Activated naive CD4-positive, alpha-beta T cell treated with anti-CD3 and anti-CD28 coated beads for 36 hours (primary cell): ENCODE data around the gene TNNI3. TPM values are rescaled to one million over a fixed set of nuclear protein-coding genes. Genes with fewer than 3 reads are reported as not detected.

ENCODE experiments used
- CTCF ChIA-PET: fragments of 350-600 bp; sonication (Branson Sonifier 250); formaldehyde crosslinking; loops from one replicate; lab custom pipeline; 2021; ENCODE audit warnings: antibody characterized with exemption; lab: Charles Lee
- DNase-seq: peaks from one replicate; pipeline ENCODE4 v3.0.0-alpha.2; 2020
- H3K27ac Mint-ChIP-seq: one replicate; pipeline ENCODE4 v1.8.0; 2021; ENCODE audit warnings: mild to moderate bottlenecking, mixed read lengths
- H3K27me3 Mint-ChIP-seq: one replicate; pipeline ENCODE4 v1.8.0; 2021; ENCODE audit warnings: low read depth, mixed read lengths
- H3K36me3 Mint-ChIP-seq: one replicate; pipeline ENCODE4 v1.8.0; 2021; ENCODE audit warnings: low read depth, mixed read lengths
- H3K4me1 Mint-ChIP-seq: one replicate; pipeline ENCODE4 v1.8.0; 2021; ENCODE audit warnings: low read depth, mixed read lengths
- H3K4me3 Mint-ChIP-seq: one replicate; pipeline ENCODE4 v1.8.0; 2021; ENCODE audit warnings: mild to moderate bottlenecking, moderate library complexity, mixed read lengths
- H3K9me3 Mint-ChIP-seq: one replicate; pipeline ENCODE4 v1.8.0; 2021; ENCODE audit warnings: mixed read lengths
- intact Hi-C: fragments of 100-400 bp; cut with micrococcal nuclease; formaldehyde crosslinking; loops from one replicate; pipeline ENCODE4 v1.15.1; 2023
- total RNA-seq, 2 experiments: library from RNA; stranded (reverse); gene quantifications; one replicate each; pipeline ENCODE4 v1.2.3, GENCODE V29; 2021

The TNNI3 gene
- total RNA-seq, 2 experiments from 2014 or later: not detected

- CTCF ChIA-PET: interaction anchor here (0.7 kb wide), 1 partner anchor 481 kb away, joined by 4 read pairs; no protein-coding TSS in a partner anchor
- Mint-ChIP-seq H3K9me3 (no peaks in the 10 kb centered on the region), H3K27me3 (peaks cover 37% of the 10 kb centered on the region), H3K4me1 (no peaks in the 10 kb centered on the region), H3K27ac (no peak overlapping the region), H3K4me3 (no peak overlapping the region), H3K36me3 (no peaks in the 10 kb centered on the region)
- DNase-seq: no peak
- intact Hi-C loops: no loop called here
These were observed 22.8 kb downstream of the TNNI3 start for GRCh38 chr19:55134736-55135135.

DNA sequence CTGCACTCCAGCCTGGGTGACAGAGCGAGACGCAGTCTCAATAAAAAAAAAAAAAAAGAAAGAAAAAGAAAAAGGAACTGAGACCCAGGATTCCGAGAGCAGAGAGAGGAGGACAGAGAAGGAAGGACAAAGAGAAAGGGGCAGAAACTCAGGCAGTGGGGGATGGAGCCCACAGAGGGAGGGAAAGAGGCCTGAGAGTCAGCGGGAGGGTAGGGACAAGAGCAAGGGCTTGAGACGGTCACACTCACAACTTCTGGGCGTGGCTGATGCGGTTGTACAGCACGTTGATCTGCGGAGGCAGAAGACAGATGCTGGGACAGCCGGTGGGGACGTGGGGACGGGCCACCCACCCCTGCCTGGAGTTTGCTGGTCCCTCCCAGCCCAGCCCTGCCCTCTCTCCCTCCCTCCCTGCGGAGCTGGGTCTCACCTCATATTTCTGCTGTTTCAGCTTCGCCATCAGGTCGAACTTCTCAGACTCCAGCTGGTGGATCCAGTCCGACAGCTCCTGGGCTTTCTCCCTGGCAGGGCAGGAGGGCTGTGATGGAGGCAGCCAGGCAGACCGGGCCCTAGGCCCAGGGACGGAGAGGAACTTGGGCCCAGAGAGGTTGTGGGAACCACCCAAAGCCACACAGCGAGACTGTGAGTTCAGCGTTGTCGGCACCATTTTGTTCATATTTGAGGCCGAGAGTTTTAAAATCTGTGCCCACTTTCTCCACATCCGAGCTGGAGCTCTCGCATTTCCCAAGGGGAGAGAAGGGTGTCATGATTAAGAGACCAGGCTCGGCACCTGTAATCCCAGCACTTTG, 23.7 kb downstream of the TNNI3 start:
- no peak overlapping the region for H3K27ac Mint-ChIP-seq
- H3K4me3 Mint-ChIP-seq: no peak overlapping the region
- CTCF ChIA-PET: interaction anchor here (1.2 kb wide), 1 partner anchor 10 kb away, joined by 3 read pairs; no protein-coding TSS in a partner anchor
- intact Hi-C loops: no loop called here
- no peaks in the 10 kb centered on the region for H3K36me3 Mint-ChIP-seq
- H3K9me3 Mint-ChIP-seq: no peaks in the 10 kb centered on the region
- no peak for DNase-seq
- H3K27me3 Mint-ChIP-seq: peaks cover 35% of the 10 kb centered on the region
- no peaks in the 10 kb centered on the region for H3K4me1 Mint-ChIP-seq

DNA sequence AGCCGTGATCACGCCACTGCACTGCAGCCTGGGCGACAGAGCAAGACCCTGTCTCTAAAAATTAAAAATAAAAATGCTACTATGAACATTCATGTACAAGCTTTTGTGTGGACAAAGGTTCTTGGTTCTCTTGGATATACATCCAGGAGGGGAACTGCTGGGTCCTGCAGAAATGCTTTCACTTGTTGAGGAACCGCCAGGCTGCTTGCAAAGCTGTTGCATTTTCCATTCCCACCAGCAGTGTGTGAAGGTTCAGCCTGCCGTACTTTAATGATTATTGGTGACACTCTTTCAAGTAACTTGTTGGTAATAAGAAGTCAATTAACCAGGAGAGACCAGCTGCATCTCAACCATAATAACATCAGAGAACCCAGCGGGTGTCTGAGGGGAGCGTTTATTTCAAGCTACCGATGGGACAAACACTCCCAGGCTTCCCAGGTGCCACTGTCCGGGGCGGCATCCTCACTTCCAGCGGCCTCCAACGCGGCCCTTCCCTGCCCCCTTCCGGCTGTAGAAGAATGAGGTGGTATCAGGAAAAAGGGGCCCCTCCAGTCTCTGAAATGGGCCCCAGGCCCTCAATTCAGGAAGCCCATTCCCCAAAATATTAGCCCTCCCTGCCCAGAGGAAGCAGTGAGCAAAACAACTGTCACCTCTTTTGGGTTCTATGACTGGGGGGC, 24.9 kb downstream of the TNNI3 start:
- intact Hi-C loops: no loop called here
- Mint-ChIP-seq H3K4me1 (no peaks in the 10 kb centered on the region), H3K27ac (no peak overlapping the region), H3K36me3 (no peaks in the 10 kb centered on the region), H3K9me3 (no peaks in the 10 kb centered on the region), H3K4me3 (no peak overlapping the region), H3K27me3 (peaks cover 35% of the 10 kb centered on the region)
- DNase-seq: no peak
- CTCF ChIA-PET: interaction anchor here (0.9 to 1.3 kb wide), 3 partner anchors 9 to 47 kb away, joined by 3 to 4 read pairs (median 4); no protein-coding TSS in a partner anchor

GRCh38 chr19:55131421-55131820, 26.1 kb downstream of the TNNI3 start:
- intact Hi-C loops: no loop called here

GRCh38 chr19:55119053-55119452, 38.5 kb downstream of the TNNI3 start:
- Mint-ChIP-seq H3K4me1 (peaks cover 23% of the 10 kb centered on the region), H3K27ac (peak overlapping the region; percentile 28)
- peak; percentile 10 for DNase-seq

More at GRCh38 chr19:55131421-55131820, 26.1 kb downstream of the TNNI3 start:
- H3K27me3 Mint-ChIP-seq: peaks cover 40% of the 10 kb centered on the region
- no peaks in the 10 kb centered on the region for H3K36me3 Mint-ChIP-seq
- no peak overlapping the region for H3K27ac Mint-ChIP-seq
- H3K4me1 Mint-ChIP-seq: no peaks in the 10 kb centered on the region
- CTCF ChIA-PET: no interaction called here
- no peak for DNase-seq
- no peaks in the 10 kb centered on the region for H3K9me3 Mint-ChIP-seq
- H3K4me3 Mint-ChIP-seq: no peak overlapping the region

DNA sequence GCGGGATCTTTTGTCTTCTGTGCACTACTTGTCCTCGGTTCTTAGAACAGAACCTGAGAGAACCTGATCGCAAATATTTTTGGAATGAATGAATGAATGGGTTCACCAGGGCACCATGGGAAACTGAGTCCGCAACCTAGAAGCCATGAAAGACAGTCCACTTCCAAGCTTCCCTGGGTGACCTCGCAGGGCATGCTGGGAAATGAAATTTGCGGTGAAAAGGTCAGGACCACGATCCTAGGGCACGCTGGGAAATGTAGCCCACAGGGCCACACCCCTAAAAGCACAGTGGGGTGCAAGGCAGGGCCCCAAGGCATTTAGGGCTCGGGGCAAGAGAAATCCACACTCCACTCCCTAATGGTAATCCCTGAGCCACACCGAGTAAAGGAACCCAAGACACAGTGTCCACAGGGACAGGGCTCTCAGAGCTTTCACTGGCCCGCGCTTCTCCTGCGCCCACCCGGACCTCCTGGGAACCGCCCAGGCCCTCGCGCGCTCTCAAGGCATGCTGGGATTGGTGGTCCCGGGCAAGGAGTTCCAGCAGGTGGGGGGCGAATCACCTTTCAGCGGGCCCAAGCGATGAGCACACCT, 39.0 kb downstream of the TNNI3 start:
- H3K36me3 Mint-ChIP-seq: no peaks in the 10 kb centered on the region
- H3K27ac Mint-ChIP-seq: peak overlapping the region; percentile 90
- peaks cover 23% of the 10 kb centered on the region for H3K4me1 Mint-ChIP-seq
- intact Hi-C loops: loop anchor here (5.0 kb wide), 1 partner anchor 111 kb away; no protein-coding TSS in a partner anchor
- H3K4me3 Mint-ChIP-seq: peak overlapping the region; percentile 98
- no peaks in the 10 kb centered on the region for H3K9me3 Mint-ChIP-seq
- peaks cover 2% of the 10 kb centered on the region for H3K27me3 Mint-ChIP-seq
- DNase-seq: peak; percentile 67
- CTCF ChIA-PET: interaction anchor here (0.6 to 1.2 kb wide), 2 partner anchors 137 to 266 kb away, joined by 3 read pairs; partner anchors contain the start of gene TMEM238

More at GRCh38 chr19:55119053-55119452, 38.5 kb downstream of the TNNI3 start:
- CTCF ChIA-PET: interaction anchor here (0.6 to 1.2 kb wide), 2 partner anchors 99 to 265 kb away, joined by 3 read pairs; partner anchors contain the start of gene TMEM238
- intact Hi-C loops: loop anchor here (5.0 kb wide), 1 partner anchor 112 kb away; no protein-coding TSS in a partner anchor
- H3K36me3 Mint-ChIP-seq: no peaks in the 10 kb centered on the region
- H3K9me3 Mint-ChIP-seq: no peaks in the 10 kb centered on the region
- H3K27me3 Mint-ChIP-seq: peaks cover 4% of the 10 kb centered on the region
- H3K4me3 Mint-ChIP-seq: peak overlapping the region; percentile 98

DNA sequence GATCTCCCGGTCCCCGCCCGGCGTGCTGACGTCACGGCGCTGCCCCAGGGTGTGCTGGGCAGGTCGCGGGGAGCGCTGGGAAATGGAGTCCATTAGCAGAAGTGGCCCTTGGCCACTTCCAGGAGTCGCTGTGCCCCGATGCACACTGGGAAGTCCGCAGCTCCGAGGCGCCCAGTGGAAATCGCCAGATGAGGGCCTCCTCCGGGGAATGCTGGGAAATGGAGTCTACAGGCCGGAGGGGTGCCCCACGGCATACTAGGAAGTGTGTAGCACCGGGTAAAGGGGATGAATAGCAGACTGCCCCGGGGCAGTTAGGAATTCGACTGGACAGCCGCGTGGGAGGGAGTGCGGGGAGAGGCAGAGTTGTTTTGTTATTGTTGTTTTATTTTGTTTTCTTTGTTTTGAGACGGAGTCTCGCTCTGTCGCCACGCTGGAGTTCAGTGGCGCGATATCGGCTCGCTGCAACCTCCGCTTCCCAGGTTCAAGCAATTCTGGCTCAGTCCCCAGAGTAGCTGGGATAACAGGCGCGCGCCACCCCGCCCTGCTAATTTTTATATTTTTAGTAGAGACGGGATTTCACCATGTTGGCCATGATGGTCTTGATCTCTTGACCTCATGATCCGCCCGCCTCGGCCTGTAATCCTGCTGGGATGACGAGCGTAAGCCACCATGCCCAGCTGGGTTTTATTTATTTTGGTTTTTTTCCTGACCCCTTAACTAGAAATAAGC, 39.7 kb downstream of the TNNI3 start:
- Mint-ChIP-seq H3K27me3 (peaks cover 2% of the 10 kb centered on the region), H3K4me3 (peak overlapping the region; percentile 98), H3K27ac (peak overlapping the region; percentile 90), H3K4me1 (peaks cover 23% of the 10 kb centered on the region), H3K36me3 (no peaks in the 10 kb centered on the region), H3K9me3 (no peaks in the 10 kb centered on the region)
- intact Hi-C loops: loop anchor here (1.0 to 5.0 kb wide), 10 partner anchors 37 to 653 kb away; partner anchors contain the start of genes HSPBP1, KMT5C, PPP6R1 and RPL28
- peak; percentile 99 for DNase-seq
- CTCF ChIA-PET: interaction anchor here (0.6 to 1.2 kb wide), 2 partner anchors 138 to 267 kb away, joined by 3 read pairs; partner anchors contain the start of gene TMEM238

GRCh38 chr19:55116859-55117662, 40.5 kb downstream of the TNNI3 start, which contains the start of gene PPP1R12C:
PPP1R12C (minus strand) TSS chr19:55117637; CDS start chr19:55117543, 94 bp downstream.
- DNase-seq: peak; percentile 22
- H3K9me3 Mint-ChIP-seq: no peaks in the 10 kb centered on the region
- CTCF ChIA-PET: no interaction called here
- peaks cover 2% of the 10 kb centered on the region for H3K27me3 Mint-ChIP-seq
- H3K36me3 Mint-ChIP-seq: no peaks in the 10 kb centered on the region
- intact Hi-C loops: loop anchor here (1.0 to 5.0 kb wide), 11 partner anchors 36 to 652 kb away; partner anchors contain the start of genes HSPBP1, KMT5C, PPP6R1 and RDH13
- peaks cover 23% of the 10 kb centered on the region for H3K4me1 Mint-ChIP-seq
- H3K27ac Mint-ChIP-seq: peak within 1 kb of the TSS; percentile 90
- H3K4me3 Mint-ChIP-seq: peak within 1 kb of the TSS; percentile 98

DNA sequence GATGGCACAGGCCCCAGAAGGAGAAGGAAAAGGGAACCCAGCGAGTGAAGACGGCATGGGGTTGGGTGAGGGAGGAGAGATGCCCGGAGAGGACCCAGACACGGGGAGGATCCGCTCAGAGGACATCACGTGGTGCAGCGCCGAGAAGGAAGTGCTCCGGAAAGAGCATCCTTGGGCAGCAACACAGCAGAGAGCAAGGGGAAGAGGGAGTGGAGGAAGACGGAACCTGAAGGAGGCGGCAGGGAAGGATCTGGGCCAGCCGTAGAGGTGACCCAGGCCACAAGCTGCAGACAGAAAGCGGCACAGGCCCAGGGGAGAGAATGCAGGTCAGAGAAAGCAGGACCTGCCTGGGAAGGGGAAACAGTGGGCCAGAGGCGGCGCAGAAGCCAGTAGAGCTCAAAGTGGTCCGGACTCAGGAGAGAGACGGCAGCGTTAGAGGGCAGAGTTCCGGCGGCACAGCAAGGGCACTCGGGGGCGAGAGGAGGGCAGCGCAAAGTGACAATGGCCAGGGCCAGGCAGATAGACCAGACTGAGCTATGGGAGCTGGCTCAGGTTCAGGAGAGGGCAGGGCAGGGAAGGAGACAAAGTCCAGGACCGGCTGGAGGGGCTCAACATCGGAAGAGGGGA, 41.2 kb downstream of the TNNI3 start:
- no peaks in the 10 kb centered on the region for H3K36me3 Mint-ChIP-seq

DNA sequence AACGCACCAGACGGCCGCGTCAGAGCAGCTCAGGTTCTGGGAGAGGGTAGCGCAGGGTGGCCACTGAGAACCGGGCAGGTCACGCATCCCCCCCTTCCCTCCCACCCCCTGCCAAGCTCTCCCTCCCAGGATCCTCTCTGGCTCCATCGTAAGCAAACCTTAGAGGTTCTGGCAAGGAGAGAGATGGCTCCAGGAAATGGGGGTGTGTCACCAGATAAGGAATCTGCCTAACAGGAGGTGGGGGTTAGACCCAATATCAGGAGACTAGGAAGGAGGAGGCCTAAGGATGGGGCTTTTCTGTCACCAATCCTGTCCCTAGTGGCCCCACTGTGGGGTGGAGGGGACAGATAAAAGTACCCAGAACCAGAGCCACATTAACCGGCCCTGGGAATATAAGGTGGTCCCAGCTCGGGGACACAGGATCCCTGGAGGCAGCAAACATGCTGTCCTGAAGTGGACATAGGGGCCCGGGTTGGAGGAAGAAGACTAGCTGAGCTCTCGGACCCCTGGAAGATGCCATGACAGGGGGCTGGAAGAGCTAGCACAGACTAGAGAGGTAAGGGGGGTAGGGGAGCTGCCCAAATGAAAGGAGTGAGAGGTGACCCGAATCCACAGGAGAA, 42.0 kb downstream of the TNNI3 start:
- peaks cover 23% of the 10 kb centered on the region for H3K4me1 Mint-ChIP-seq
- H3K27ac Mint-ChIP-seq: peak overlapping the region; percentile 62
- no peaks in the 10 kb centered on the region for H3K27me3 Mint-ChIP-seq
- H3K9me3 Mint-ChIP-seq: no peaks in the 10 kb centered on the region
- CTCF ChIA-PET: interaction anchor here (1.3 kb wide), 1 partner anchor 26 kb away, joined by 5 read pairs; no protein-coding TSS in a partner anchor
- peak overlapping the region; percentile 90 for H3K4me3 Mint-ChIP-seq
- H3K36me3 Mint-ChIP-seq: peaks cover 2% of the 10 kb centered on the region
- intact Hi-C loops: loop anchor here (1.0 to 5.0 kb wide), 7 partner anchors 35 to 651 kb away; partner anchors contain the start of genes HSPBP1, RDH13 and ZNF865
- no peak for DNase-seq

More for the DNA sequence above, 41.2 kb downstream of the TNNI3 start:
- CTCF ChIA-PET: no interaction called here
- peak; percentile 70 for DNase-seq
- Mint-ChIP-seq H3K27me3 (no peaks in the 10 kb centered on the region), H3K4me1 (peaks cover 23% of the 10 kb centered on the region), H3K27ac (peak overlapping the region; percentile 62), H3K9me3 (no peaks in the 10 kb centered on the region), H3K4me3 (peak overlapping the region; percentile 90)
- intact Hi-C loops: loop anchor here (1.0 to 5.0 kb wide), 7 partner anchors 36 to 652 kb away; partner anchors contain the start of genes HSPBP1, RDH13 and ZNF865
